Astrocyte (in vitro differentiated cells and primary cell): Measurements from ENCODE around the gene TRIM7. TPM values are rescaled to one million over a fixed set of nuclear protein-coding genes. Genes with fewer than 3 reads are reported as not detected.

Experiments used
- DNase-seq: peaks from one replicate; pipeline ENCODE4 v3.0.0-alpha.2; 2010; ENCODE audit warnings: low read depth
- FAIRE-seq: peaks from 2 replicates; lab custom pipeline; 2011; peaks lifted over from hg19 to GRCh38; lab: Jason Lieb, UNC
- H2AFZ ChIP-seq: 2 replicates; pipeline ENCODE4 v1.6.0; 2012; ENCODE audit warnings: low read depth, low read length, inconsistent platforms
- H3K27ac ChIP-seq: 2 replicates; pipeline ENCODE4 v1.5.1; 2011; ENCODE audit warnings: low read depth, low read length, inconsistent platforms
- H3K27me3 ChIP-seq: 2 replicates; pipeline ENCODE4 v1.6.0; 2011; ENCODE audit warnings: low read length, inconsistent platforms; ENCODE audit not compliant: insufficient read depth
- H3K36me3 ChIP-seq: 2 replicates; pipeline ENCODE4 v1.5.1; 2011; ENCODE audit warnings: low read length, inconsistent platforms; ENCODE audit not compliant: insufficient read depth
- H3K4me1 ChIP-seq: 2 replicates; pipeline ENCODE4 v1.5.1; 2011; ENCODE audit warnings: low read length, inconsistent platforms; ENCODE audit not compliant: insufficient read depth
- H3K4me2 ChIP-seq: 2 replicates; pipeline ENCODE4 v1.6.0; 2012; ENCODE audit warnings: low read length, inconsistent platforms
- H3K4me3 ChIP-seq: 2 replicates; pipeline ENCODE4 v1.5.1; 2011; ENCODE audit warnings: low read depth, mild to moderate bottlenecking, low read length, inconsistent platforms; ENCODE audit not compliant: insufficient read depth
- H3K79me2 ChIP-seq: 2 replicates; pipeline ENCODE4 v1.6.0; 2012; ENCODE audit warnings: mild to moderate bottlenecking, low read length, inconsistent platforms; ENCODE audit not compliant: insufficient read depth
- H3K9ac ChIP-seq: 2 replicates; pipeline ENCODE4 v1.6.0; 2012; ENCODE audit warnings: mild to moderate bottlenecking, low read length, inconsistent platforms
- H3K9me3 ChIP-seq: 2 replicates; pipeline ENCODE4 v1.5.1; 2012; ENCODE audit warnings: low read depth, mild to moderate bottlenecking, low read length, inconsistent platforms; ENCODE audit not compliant: insufficient read depth
- H4K20me1 ChIP-seq: 2 replicates; pipeline ENCODE4 v1.6.0; 2012; ENCODE audit warnings: low read length, inconsistent platforms; ENCODE audit not compliant: insufficient read depth
- H3K27ac Mint-ChIP-seq: one replicate; pipeline ENCODE4 v1.8.0; 2021; ENCODE audit warnings: mild to moderate bottlenecking, mixed read lengths; ENCODE audit not compliant: unreplicated experiment
- H3K27me3 Mint-ChIP-seq: one replicate; pipeline ENCODE4 v1.8.0; 2021; ENCODE audit warnings: low read depth, mixed read lengths; ENCODE audit not compliant: unreplicated experiment
- H3K36me3 Mint-ChIP-seq: one replicate; pipeline ENCODE4 v1.8.0; 2021; ENCODE audit warnings: low read depth, mixed read lengths; ENCODE audit not compliant: unreplicated experiment
- H3K4me1 Mint-ChIP-seq: one replicate; pipeline ENCODE4 v1.8.0; 2021; ENCODE audit warnings: low read depth, mixed read lengths; ENCODE audit not compliant: unreplicated experiment
- H3K4me3 Mint-ChIP-seq: one replicate; pipeline ENCODE4 v1.8.0; 2021; ENCODE audit warnings: mild to moderate bottlenecking, moderate library complexity, mixed read lengths; ENCODE audit not compliant: unreplicated experiment
- H3K9me3 Mint-ChIP-seq: one replicate; pipeline ENCODE4 v1.8.0; 2021; ENCODE audit warnings: mild to moderate bottlenecking, mixed read lengths; ENCODE audit not compliant: unreplicated experiment
- EZH2 ChIP-seq: IDR thresholded peaks from 2 replicates; pipeline ENCODE4 v1.6.1; 2012; ENCODE audit warnings: mild to moderate bottlenecking, low read length, inconsistent platforms; ENCODE audit not compliant: insufficient read depth
- total RNA-seq: library from RNA; stranded (reverse); gene quantifications from 2 replicates; pipeline ENCODE4 v1.2.1, GENCODE V29; 2021
- TF ChIP-seq, protein P1 (sequence below): IDR thresholded peaks from 2 replicates; pipeline ENCODE4 v1.5.1; 2011; ENCODE audit warnings: low read depth, mild to moderate bottlenecking, inconsistent platforms, low read length, moderate library complexity; ENCODE audit not compliant: insufficient read depth

Gene TRIM7
- total RNA-seq, 1 donor from 2014 or later, result 0.27 TPM

DNA sequence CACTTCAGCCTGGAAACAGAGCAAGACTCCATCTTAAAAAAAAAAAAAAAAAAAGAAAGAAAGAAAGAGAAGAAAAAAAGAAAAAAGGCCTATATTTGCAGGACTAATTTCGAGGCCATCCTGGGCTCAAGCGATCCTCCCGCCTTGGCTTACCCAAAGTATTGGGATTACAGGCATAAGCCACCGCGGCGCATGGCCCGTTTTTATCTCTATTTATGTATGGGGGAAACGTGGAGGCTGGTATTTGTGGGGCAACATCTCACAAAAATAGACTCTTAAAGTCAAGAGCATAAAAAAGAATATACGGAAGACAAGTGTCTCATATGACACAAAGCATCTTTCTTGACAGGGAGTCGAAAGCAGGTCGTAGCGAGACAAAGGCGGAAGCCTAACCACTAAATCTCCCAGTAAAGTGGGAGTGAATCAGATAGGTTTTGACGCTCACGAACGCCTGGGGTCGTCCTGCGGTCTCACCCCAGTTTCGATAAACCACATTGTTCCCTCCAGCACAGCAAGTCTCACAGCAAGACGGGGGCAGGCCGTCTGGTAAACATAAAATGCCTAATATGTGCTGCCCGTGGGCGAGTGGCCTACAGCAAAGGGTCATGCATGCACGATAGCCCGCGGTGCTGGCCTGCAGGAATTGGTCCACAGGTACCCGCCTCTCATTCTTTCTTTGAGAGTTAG lies 16.3 kb upstream of the TRIM7 start:
- peaks cover 12% of the 10 kb centered on the region for H3K4me1 Mint-ChIP-seq
- FAIRE-seq (no peak), DNase-seq (no peak)
- Histone ChIP-seq H2AFZ (peak overlapping the region; percentile 35), H4K20me1 (peaks cover 5% of the 10 kb centered on the region), H3K79me2 (peaks cover 25% of the 10 kb centered on the region), H3K9ac (no peak overlapping the region), H3K4me2 (peak overlapping the region; percentile 100), H3K27me3 (no peaks in the 10 kb centered on the region), H3K4me3 (no peak overlapping the region), H3K27ac (peak overlapping the region; percentile 38), H3K9me3 (no peaks in the 10 kb centered on the region), H3K36me3 (no peaks in the 10 kb centered on the region), H3K4me1 (peaks cover 26% of the 10 kb centered on the region)
- no peaks in the 10 kb centered on the region for H3K36me3 Mint-ChIP-seq
- TF ChIP-seq EZH2, result no peak
- TF ChIP-seq, protein P1, sequence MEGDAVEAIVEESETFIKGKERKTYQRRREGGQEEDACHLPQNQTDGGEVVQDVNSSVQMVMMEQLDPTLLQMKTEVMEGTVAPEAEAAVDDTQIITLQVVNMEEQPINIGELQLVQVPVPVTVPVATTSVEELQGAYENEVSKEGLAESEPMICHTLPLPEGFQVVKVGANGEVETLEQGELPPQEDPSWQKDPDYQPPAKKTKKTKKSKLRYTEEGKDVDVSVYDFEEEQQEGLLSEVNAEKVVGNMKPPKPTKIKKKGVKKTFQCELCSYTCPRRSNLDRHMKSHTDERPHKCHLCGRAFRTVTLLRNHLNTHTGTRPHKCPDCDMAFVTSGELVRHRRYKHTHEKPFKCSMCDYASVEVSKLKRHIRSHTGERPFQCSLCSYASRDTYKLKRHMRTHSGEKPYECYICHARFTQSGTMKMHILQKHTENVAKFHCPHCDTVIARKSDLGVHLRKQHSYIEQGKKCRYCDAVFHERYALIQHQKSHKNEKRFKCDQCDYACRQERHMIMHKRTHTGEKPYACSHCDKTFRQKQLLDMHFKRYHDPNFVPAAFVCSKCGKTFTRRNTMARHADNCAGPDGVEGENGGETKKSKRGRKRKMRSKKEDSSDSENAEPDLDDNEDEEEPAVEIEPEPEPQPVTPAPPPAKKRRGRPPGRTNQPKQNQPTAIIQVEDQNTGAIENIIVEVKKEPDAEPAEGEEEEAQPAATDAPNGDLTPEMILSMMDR, result no peak
- H3K27ac Mint-ChIP-seq, result peak overlapping the region; percentile 99
- H3K9me3 Mint-ChIP-seq, result no peaks in the 10 kb centered on the region
- no peaks in the 10 kb centered on the region for H3K27me3 Mint-ChIP-seq
- peak overlapping the region; percentile 94 for H3K4me3 Mint-ChIP-seq

DNA sequence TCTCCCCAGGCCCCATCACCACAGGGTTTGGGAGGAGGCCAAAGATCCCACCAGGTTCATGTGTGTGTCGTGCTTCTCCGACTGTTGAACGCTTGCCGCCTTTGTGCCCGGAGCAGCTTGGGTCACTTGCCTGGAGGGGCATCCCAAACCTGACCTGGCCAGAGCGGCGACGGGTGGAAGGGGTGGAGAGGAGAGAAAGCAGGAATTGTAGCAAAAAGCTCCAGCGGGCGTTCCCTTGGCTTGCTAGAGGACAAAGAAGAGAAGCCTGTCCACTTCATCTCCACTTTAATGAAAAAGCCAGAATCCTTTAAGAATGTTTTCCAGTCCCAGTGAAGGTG lies 15.2 kb upstream of the TRIM7 start:
- Mint-ChIP-seq H3K4me3 (no peak overlapping the region), H3K27me3 (no peaks in the 10 kb centered on the region), H3K9me3 (no peaks in the 10 kb centered on the region), H3K27ac (no peak overlapping the region), H3K36me3 (no peaks in the 10 kb centered on the region), H3K4me1 (peaks cover 10% of the 10 kb centered on the region)
- no peak overlapping the region for H3K4me3 ChIP-seq
- no peak for FAIRE-seq
- peaks cover 16% of the 10 kb centered on the region for H3K79me2 ChIP-seq
- no peak for DNase-seq
- TF ChIP-seq, protein P1, result no peak
- no peak for TF ChIP-seq EZH2
- no peaks in the 10 kb centered on the region for H3K36me3 ChIP-seq
- H3K27ac ChIP-seq, result no peak overlapping the region
- no peaks in the 10 kb centered on the region for H3K9me3 ChIP-seq
- no peak overlapping the region for H3K4me2 ChIP-seq
- no peak overlapping the region for H2AFZ ChIP-seq
- H4K20me1 ChIP-seq, result peaks cover 5% of the 10 kb centered on the region
- H3K9ac ChIP-seq, result no peak overlapping the region
- H3K4me1 ChIP-seq, result peaks cover 26% of the 10 kb centered on the region
- no peaks in the 10 kb centered on the region for H3K27me3 ChIP-seq
